H1 (cell line): Measurements from ENCODE around the gene VDAC2. TPM values are rescaled to one million over a fixed set of nuclear protein-coding genes. Genes with fewer than 3 reads are reported as not detected.

Source experiments
- CTCF ChIA-PET: fragments of 300-600 bp; sonication (Branson Sonifier 250); formaldehyde crosslinking; loops from one replicate; lab custom pipeline; 2021; ENCODE audit not compliant: partially characterized antibody; lab: Charles Lee
- POLR2A ChIA-PET: fragments of 300-600 bp; sonication (Branson Sonifier 250); formaldehyde crosslinking; loops from one replicate; lab custom pipeline; 2021; ENCODE audit warnings: inconsistent platforms; ENCODE audit not compliant: partially characterized antibody; lab: Charles Lee
- DNase-seq, 2 experiments: peaks; one replicate each; pipeline versions ENCODE4 v3.0.0 to v3.0.0-alpha.2; 2010 to 2022; ENCODE audit warnings: low spot score in 2 of 2, low read depth in 1 of 2, mixed read lengths in 1 of 2
- FAIRE-seq: peaks from 2 replicates; lab custom pipeline; 2011; peaks lifted over from hg19 to GRCh38; lab: Jason Lieb, UNC
- H2AFZ ChIP-seq: 2 replicates; pipeline ENCODE4 v1.8.1; 2012; ENCODE audit warnings: low read length, inconsistent platforms
- H2AK5ac ChIP-seq: 2 replicates; pipeline ENCODE4 v1.6.1; 2013; ENCODE audit warnings: low read depth, low read length
- H2BK120ac ChIP-seq: replicated peaks from 2 replicates; pipeline ENCODE3; 2013; ENCODE audit warnings: low read depth, low read length, inconsistent platforms
- H2BK12ac ChIP-seq: 2 replicates; pipeline ENCODE4 v1.6.1; 2013; ENCODE audit warnings: low read depth, low read length
- H2BK15ac ChIP-seq: 2 replicates; pipeline ENCODE4 v1.6.1; 2013; ENCODE audit warnings: low read length
- H2BK20ac ChIP-seq: 2 replicates; pipeline ENCODE4 v1.6.1; 2013; ENCODE audit warnings: low read length
- H2BK5ac ChIP-seq: 2 replicates; pipeline ENCODE4 v1.6.1; 2013; ENCODE audit warnings: low read depth, low read length
- H3K14ac ChIP-seq: 2 replicates; pipeline ENCODE4 v1.6.1; 2013; ENCODE audit warnings: inconsistent platforms; ENCODE audit not compliant: insufficient read length
- H3K18ac ChIP-seq: 2 replicates; pipeline ENCODE4 v1.6.1; 2013; ENCODE audit warnings: low read length; ENCODE audit errors: extremely low read depth
- H3K23ac ChIP-seq: 2 replicates; pipeline ENCODE4 v1.6.1; 2013; ENCODE audit warnings: inconsistent platforms; ENCODE audit not compliant: insufficient read length
- H3K23me2 ChIP-seq: 2 replicates; pipeline ENCODE4 v1.6.1; 2013; ENCODE audit warnings: low read depth, low read length
- H3K27ac ChIP-seq: 2 replicates; pipeline ENCODE4 v1.6.1; 2011; ENCODE audit warnings: low read depth, low read length, inconsistent platforms
- H3K27me3 ChIP-seq, 4 experiments: replicated peaks in 1 of 4; 1 replicate in 1 of 4; 2 replicates in 3 of 4; pipeline versions ENCODE4 v1.6.1 to v1.8.1; 2011 to 2013; ENCODE audit warnings: low read length in 3 of 4, mild to moderate bottlenecking in 3 of 4, inconsistent platforms in 2 of 4, mixed read lengths in 2 of 4, moderate library complexity in 1 of 4; ENCODE audit not compliant: control insufficient read depth in 3 of 4, insufficient read depth in 3 of 4; ENCODE audit errors: extremely low read depth in 1 of 4
- H3K36me3 ChIP-seq, 4 experiments: 2 replicates each; pipeline versions ENCODE4 v1.6.1 to v1.8.1; 2011 to 2013; ENCODE audit warnings: mild to moderate bottlenecking in 4 of 4, low read length in 3 of 4, moderate library complexity in 2 of 4, control low read depth in 1 of 4, inconsistent platforms in 1 of 4; ENCODE audit not compliant: insufficient read depth in 4 of 4, control insufficient read depth in 2 of 4
- H3K4ac ChIP-seq: replicated peaks from 2 replicates; pipeline ENCODE3; 2013; ENCODE audit warnings: low read length, low read depth, mixed read lengths, inconsistent platforms; ENCODE audit not compliant: insufficient read length
- H3K4me1 ChIP-seq, 4 experiments: replicated peaks in 1 of 4; 1 replicate in 1 of 4; 2 replicates in 3 of 4; pipeline versions ENCODE4 v1.6.1 to v1.8.1; 2011 to 2013; ENCODE audit warnings: low read length in 3 of 4, inconsistent platforms in 2 of 4, mixed read lengths in 1 of 4; ENCODE audit not compliant: insufficient read depth in 4 of 4, control insufficient read depth in 3 of 4
- H3K4me2 ChIP-seq, 2 experiments: 2 replicates each; pipeline versions ENCODE4 v1.6.1 to v1.8.1; 2011 to 2013; ENCODE audit warnings: low read depth in 2 of 2, low read length in 2 of 2, control low read depth in 1 of 2, inconsistent platforms in 1 of 2, mild to moderate bottlenecking in 1 of 2; ENCODE audit not compliant: insufficient read depth in 1 of 2
- H3K4me3 ChIP-seq, 4 experiments: fragments of 200-600, 300-600 bp in 1 of 4; sonication (generic), shearing (Covaris generic), sonication (Bioruptor Twin) in 1 of 4; 2 replicates each; pipeline versions ENCODE4 v1.5.1 to v1.8.1; 2011 to 2016; ENCODE audit warnings: low read length in 4 of 4, low read depth in 3 of 4, control low read depth in 2 of 4, inconsistent platforms in 2 of 4, mild to moderate bottlenecking in 2 of 4, mixed read lengths in 1 of 4, moderate library complexity in 1 of 4; ENCODE audit not compliant: insufficient read depth in 2 of 4; ENCODE audit errors: extremely low read depth in 1 of 4
- H3K56ac ChIP-seq: replicated peaks from 2 replicates; pipeline ENCODE3; 2013; ENCODE audit warnings: low read depth, mild to moderate bottlenecking, mixed read lengths, low read length, inconsistent platforms; ENCODE audit not compliant: insufficient read length
- H3K79me1 ChIP-seq: 2 replicates; pipeline ENCODE4 v1.6.1; 2013; ENCODE audit warnings: low read depth, low read length, control low read depth
- H3K79me2 ChIP-seq, 2 experiments: 2 replicates each; pipeline versions ENCODE4 v1.6.1 to v1.8.1; 2012 to 2013; ENCODE audit warnings: low read length in 2 of 2, mild to moderate bottlenecking in 2 of 2, inconsistent platforms in 1 of 2; ENCODE audit not compliant: insufficient read depth in 2 of 2, control insufficient read depth in 1 of 2
- H3K9ac ChIP-seq, 4 experiments: replicated peaks in 1 of 4; 1 replicate in 1 of 4; 2 replicates in 3 of 4; pipeline versions ENCODE4 v1.6.1 to v1.8.1; 2011 to 2013; ENCODE audit warnings: low read depth in 3 of 4, low read length in 3 of 4, control low read depth in 2 of 4, mild to moderate bottlenecking in 2 of 4, moderate library complexity in 2 of 4, inconsistent platforms in 1 of 4; ENCODE audit errors: extremely low read depth in 1 of 4
- H3K9me3 ChIP-seq, 2 experiments: 2 replicates each; pipeline versions ENCODE4 v1.6.1 to v1.8.1; 2012 to 2013; ENCODE audit warnings: mild to moderate bottlenecking in 2 of 2, moderate library complexity in 2 of 2, control low read depth in 1 of 2, inconsistent platforms in 1 of 2, low read depth in 1 of 2, low read length in 1 of 2, mixed read lengths in 1 of 2; ENCODE audit not compliant: insufficient read depth in 2 of 2
- H4K20me1 ChIP-seq, 2 experiments: replicated peaks in 1 of 2; 2 replicates each; pipeline versions ENCODE3 to v1.8.1; 2011 to 2013; ENCODE audit warnings: inconsistent platforms in 2 of 2, low read length in 2 of 2, mild to moderate bottlenecking in 1 of 2; ENCODE audit not compliant: insufficient read depth in 2 of 2, control insufficient read depth in 1 of 2
- H4K5ac ChIP-seq: 2 replicates; pipeline ENCODE4 v1.6.1; 2013; ENCODE audit warnings: low read length, low read depth, mixed read lengths, inconsistent platforms; ENCODE audit not compliant: insufficient read length
- H4K8ac ChIP-seq: 2 replicates; pipeline ENCODE4 v1.8.0; 2013; ENCODE audit warnings: mild to moderate bottlenecking, moderate library complexity, low read length, inconsistent platforms; ENCODE audit not compliant: insufficient read depth; ENCODE audit errors: extremely low read depth
- H4K91ac ChIP-seq: replicated peaks from 2 replicates; pipeline ENCODE3; 2013; ENCODE audit warnings: low read length, mixed read lengths, inconsistent platforms; ENCODE audit not compliant: insufficient read length
- BRCA1 ChIP-seq: IDR thresholded peaks from 2 replicates; pipeline ENCODE4 v1.6.1; 2012; ENCODE audit warnings: low read depth, low read length, improper control_type of control experiment
- CBX5 ChIP-seq: fragments of 300-800, 300-1000 bp; sonication (generic); IDR thresholded peaks from 2 replicates; pipeline ENCODE4 v1.7.1; 2016; ENCODE audit warnings: antibody characterized with exemption, low read length, low read depth
- GABPA ChIP-seq: IDR thresholded peaks from 2 replicates; pipeline ENCODE4 v1.6.1; 2011; ENCODE audit warnings: mild to moderate bottlenecking, low read length, moderate library complexity, borderline replicate concordance; ENCODE audit not compliant: insufficient read depth
- HDAC2 ChIP-seq, 2 experiments: fragments of 300-600 bp in 1 of 2; sonication (generic) in 1 of 2; IDR thresholded peaks; 2 replicates each; pipeline ENCODE4 v1.6.1; 2011 to 2012; ENCODE audit warnings: low read depth in 2 of 2, low read length in 2 of 2, mild to moderate bottlenecking in 2 of 2, moderate library complexity in 2 of 2, borderline replicate concordance in 1 of 2, inconsistent platforms in 1 of 2
- NRF1 ChIP-seq: IDR thresholded peaks from 2 replicates; pipeline ENCODE4 v1.6.1; 2011; ENCODE audit warnings: mild to moderate bottlenecking, low read depth, low read length, improper control_type of control experiment
- POU5F1 ChIP-seq: IDR thresholded peaks from 2 replicates; pipeline ENCODE4 v1.6.1; 2011; ENCODE audit warnings: low read depth, mild to moderate bottlenecking, low read length, moderate library complexity
- RBBP5 ChIP-seq: IDR thresholded peaks from 2 replicates; pipeline ENCODE4 v1.7.1; 2012; ENCODE audit warnings: low read depth, mild to moderate bottlenecking, inconsistent platforms, low read length, moderate library complexity, borderline replicate concordance
- TEAD4 ChIP-seq: IDR thresholded peaks from 2 replicates; pipeline ENCODE4 v1.6.1; 2012; ENCODE audit warnings: low read depth, low read length, inconsistent platforms, mixed read lengths
- WGBS, 2 experiments: shearing (Covaris generic) in 1 of 2; methylation state at CpG; one replicate each; pipeline versions ENCODE4 v1.1.6 to v1.1.7; 2013 to 2015; ENCODE audit warnings: low lambda C conversion rate in 2 of 2, mixed read lengths in 2 of 2, inconsistent platforms in 1 of 2, low coverage in 1 of 2, missing lambda C conversion rate in 1 of 2; ENCODE audit not compliant: insufficient replicate concordance in 2 of 2, insufficient coverage in 1 of 2, insufficient read length in 1 of 2; ENCODE audit errors: extremely low coverage in 1 of 2, missing lambda C conversion rate in 1 of 2; 5-methylcytosine and 5-hydroxymethylcytosine counted together
- polyA plus RNA-seq, 7 experiments: library from polyadenylated mRNA; depleted of rRNA in 3 of 7; stranded (reverse) in 5 of 7; unstranded in 2 of 7; fragments of >200 nt in 5 of 7; fragments of 200-250 nt in 2 of 7; gene quantifications; 1 replicate in 5 of 7; 2 replicates in 1 of 7; 4 replicates in 1 of 7; pipeline versions ENCODE4 v1.2.1 to v1.2.3, GENCODE V29; 2011 to 2013; ENCODE audit warnings: missing spikeins in 2 of 7, mixed read lengths in 2 of 7
- total RNA-seq: library from RNA; stranded (reverse); fragmentation: NEBNext Ultra II Directional; extraction: Animal tissue kit (Norgen Biotek cat#: 25700); gene quantifications from 2 replicates; pipeline ENCODE4 v1.2.1, GENCODE V29; 2021

Gene VDAC2
- total and polyA plus RNA-seq, 2 of the 8 experiments (the other 6 are each of a cell fraction or from before 2014, with no cell fraction given): 89.8 to 284 TPM

DNA sequence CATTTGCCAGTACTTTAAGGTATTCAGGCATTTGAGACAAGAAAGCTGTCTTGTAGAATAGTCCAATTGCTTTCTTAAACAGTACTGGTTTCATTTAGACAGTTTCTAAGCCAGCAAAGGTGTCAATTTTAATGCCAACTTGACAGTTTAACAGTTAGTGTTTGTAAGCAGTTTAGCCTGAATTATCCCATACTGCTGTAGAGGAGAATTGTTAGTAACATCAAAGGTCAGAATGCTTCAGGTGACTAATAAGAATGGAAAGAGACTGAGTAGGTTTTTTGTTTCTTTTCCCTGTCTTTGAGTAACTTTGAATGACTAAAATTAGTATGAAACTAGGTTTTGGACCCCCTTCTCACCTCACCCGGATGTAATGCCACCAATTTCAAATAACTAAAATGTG is 29.5 kb upstream of the VDAC2 start:
- Histone ChIP-seq H4K8ac (no peak overlapping the region), H3K79me2 (no peaks in the 10 kb centered on the region), H3K4me3 (no peak overlapping the region), H3K27me3 (no peaks in the 10 kb centered on the region), H3K79me1 (no peaks in the 10 kb centered on the region), H2BK5ac (no peak overlapping the region), H4K5ac (no peak overlapping the region), H2BK120ac (no peak overlapping the region), H3K56ac (no peak overlapping the region), H3K18ac (no peak overlapping the region), H4K20me1 (peaks cover 0 to under 1% of the 10 kb centered on the region in 2 experiments), H2AK5ac (no peak overlapping the region), H3K9me3 (no peaks in the 10 kb centered on the region), H3K36me3 (peaks cover 0 to 6% (median 0%) of the 10 kb centered on the region in 4 experiments; a peak in 2 of 8 replicates), H3K4ac (no peak overlapping the region), H4K91ac (no peak overlapping the region), H3K14ac (no peak overlapping the region), H2AFZ (no peak overlapping the region), H2BK15ac (no peak overlapping the region), H2BK12ac (no peak overlapping the region), H3K4me2 (no peak overlapping the region), H3K9ac (no peak overlapping the region), H2BK20ac (no peak overlapping the region), H3K23ac (no peak overlapping the region), H3K27ac (no peak overlapping the region), H3K4me1 (peaks cover 0 to 2% (median 0%) of the 10 kb centered on the region in 4 experiments; a peak in 1 of 7 replicates), H3K23me2 (no peaks in the 10 kb centered on the region)
- TF ChIP-seq BRCA1 (no peak), CBX5 (no peak), HDAC2 (IDR thresholded peaks at IDR 0.05; ENCODE audit: borderline replicate concordance in 1 of 2, low read depth in 2 of 2, low read length in 2 of 2) (no peak), RBBP5 (no peak), POU5F1 (no peak), NRF1 (no peak), GABPA (no peak), TEAD4 (no peak)
- 85% methylated on average over 1 of the region's 1 CpG; no CpG with 5 or more reads in 1 of the 2 experiments for WGBS, 2 experiments
- ChIA-PET POLR2A (interaction anchor here (1.0 to 36.7 kb wide), 2 partner anchors 30 to 47 kb away, joined by 5 to 801 read pairs; partner anchors contain the start of genes COMTD1 and VDAC2), CTCF (interaction anchor here (0.8 to 1.5 kb wide), 2 partner anchors 23 to 95 kb away, joined by 3 to 5 read pairs; no protein-coding TSS in a partner anchor)
- FAIRE-seq (no peak), DNase-seq (no peak)
